HEK293T (cell line): ENCODE results near the gene SLC25A26.

Experiments
- CTCF ChIA-PET: fragments of 350-600 bp; formaldehyde crosslinking; extraction: SDS; loops from one replicate; lab custom pipeline; 2021; ENCODE audit warnings: antibody characterized with exemption, inconsistent platforms; lab: Yijun Ruan, JAX
- POLR2A ChIA-PET: fragments of 350-600 bp; formaldehyde crosslinking; extraction: SDS; loops from one replicate; lab custom pipeline; 2020; ENCODE audit warnings: antibody characterized with exemption, inconsistent platforms; lab: Yijun Ruan, JAX
- DNase-seq: peaks from one replicate; pipeline ENCODE4 v3.0.0; 2012; ENCODE audit warnings: mixed read lengths; ENCODE audit errors: extremely low spot score
- ARNT ChIP-seq: fragments of 450-650 bp; IDR thresholded peaks from 2 replicates; pipeline ENCODE4 v1.6.1; 2017; ENCODE audit warnings: mild to moderate bottlenecking
- BHLHE40 ChIP-seq: fragments of 450-650 bp; IDR thresholded peaks from 2 replicates; pipeline ENCODE4 v1.6.1; 2016; ENCODE audit warnings: mild to moderate bottlenecking, moderate library complexity, borderline replicate concordance
- CTBP1 ChIP-seq: fragments of 450-650 bp; IDR thresholded peaks from 2 replicates; pipeline ENCODE4 v1.6.1; 2016; ENCODE audit warnings: borderline replicate concordance
- ELF4 ChIP-seq: fragments of 450-650 bp; IDR thresholded peaks from 2 replicates; pipeline ENCODE4 v1.6.1; 2017; ENCODE audit warnings: antibody characterized with exemption
- FOXA1 ChIP-seq: fragments of 450-650 bp; IDR thresholded peaks from 2 replicates; pipeline ENCODE4 v1.6.1; 2016; ENCODE audit warnings: mild to moderate bottlenecking
- FOXK2 ChIP-seq: fragments of 450-650 bp; IDR thresholded peaks from 2 replicates; pipeline ENCODE4 v1.6.1; 2016; ENCODE audit warnings: mild to moderate bottlenecking
- FOXM1 ChIP-seq: fragments of 450-650 bp; IDR thresholded peaks from 2 replicates; pipeline ENCODE4 v1.6.1; 2017; ENCODE audit warnings: mild to moderate bottlenecking, borderline replicate concordance
- HDGF ChIP-seq: fragments of 450-650 bp; IDR thresholded peaks from 2 replicates; pipeline ENCODE4 v1.6.1; 2017; ENCODE audit warnings: antibody characterized with exemption, borderline replicate concordance
- L3MBTL2 ChIP-seq: fragments of 450-650 bp; conservative IDR thresholded peaks from 2 replicates; pipeline ENCODE4 v1.6.1; 2016; ENCODE audit warnings: mild to moderate bottlenecking
- LEF1 ChIP-seq: fragments of 450-650 bp; IDR thresholded peaks from 2 replicates; pipeline ENCODE4 v1.6.1; 2017; ENCODE audit warnings: mild to moderate bottlenecking, borderline replicate concordance
- NFRKB ChIP-seq: fragments of 450-650 bp; IDR thresholded peaks from 2 replicates; pipeline ENCODE4 v1.6.1; 2016; ENCODE audit warnings: mild to moderate bottlenecking, moderate library complexity
- SP1 ChIP-seq: fragments of 450-650 bp; IDR thresholded peaks from 2 replicates; pipeline ENCODE4 v1.6.1; 2017
- SUZ12 ChIP-seq: fragments of 450-650 bp; IDR thresholded peaks from 2 replicates; pipeline ENCODE4 v1.6.1; 2016; ENCODE audit warnings: mild to moderate bottlenecking
- TARDBP ChIP-seq: fragments of 450-650 bp; IDR thresholded peaks from 2 replicates; pipeline ENCODE4 v1.6.1; 2016
- ZNF384 ChIP-seq: fragments of 450-650 bp; IDR thresholded peaks from 2 replicates; pipeline ENCODE4 v1.6.1; 2016
- TF ChIP-seq, protein P1 (sequence below): fragments of 450-650 bp; IDR thresholded peaks from 2 replicates; pipeline ENCODE4 v1.6.1; 2016

The SLC25A26 gene

DNA sequence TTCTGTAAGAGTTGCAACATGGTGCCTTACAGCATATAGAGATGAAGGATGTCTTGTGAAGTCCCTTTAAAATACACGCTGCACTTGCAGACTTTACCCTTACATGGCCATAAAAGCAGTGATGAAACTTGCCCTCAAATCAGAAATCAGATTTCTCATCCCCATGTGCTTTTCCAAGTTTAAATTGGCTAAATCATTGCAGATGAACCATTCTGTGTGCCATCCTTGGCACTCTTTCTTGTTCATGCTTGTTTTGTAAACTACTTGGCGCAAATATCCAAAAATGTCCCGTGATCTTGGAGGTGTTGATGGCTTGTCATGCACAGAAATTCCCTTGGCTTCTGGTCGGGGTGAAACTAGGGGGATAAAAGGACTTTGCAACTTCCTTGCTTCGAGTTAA, 144.3 kb downstream of the SLC25A26 start:
- ChIA-PET POLR2A (no interaction called here), CTCF (no interaction called here)
- no peak for DNase-seq

GRCh38 chr3:66366747-66367146, 145.9 kb downstream of the SLC25A26 start:
- ChIA-PET CTCF (interaction anchor here (1.7 kb wide), 1 partner anchor 11 kb away, joined by 3 read pairs; no protein-coding TSS in a partner anchor), POLR2A (no interaction called here)

More for the DNA sequence above, 144.3 kb downstream of the SLC25A26 start:
- no peak for TF ChIP-seq HDGF
- TF ChIP-seq FOXM1: no peak
- TF ChIP-seq CTBP1: no peak
- no peak for TF ChIP-seq ARNT
- TF ChIP-seq BHLHE40: no peak
- TF ChIP-seq SUZ12: no peak
- TF ChIP-seq ELF4: no peak
- TF ChIP-seq FOXK2: no peak
- no peak for TF ChIP-seq ZNF384
- TF ChIP-seq SP1: no peak
- no peak for TF ChIP-seq L3MBTL2
- no peak for TF ChIP-seq NFRKB
- TF ChIP-seq, protein P1, sequence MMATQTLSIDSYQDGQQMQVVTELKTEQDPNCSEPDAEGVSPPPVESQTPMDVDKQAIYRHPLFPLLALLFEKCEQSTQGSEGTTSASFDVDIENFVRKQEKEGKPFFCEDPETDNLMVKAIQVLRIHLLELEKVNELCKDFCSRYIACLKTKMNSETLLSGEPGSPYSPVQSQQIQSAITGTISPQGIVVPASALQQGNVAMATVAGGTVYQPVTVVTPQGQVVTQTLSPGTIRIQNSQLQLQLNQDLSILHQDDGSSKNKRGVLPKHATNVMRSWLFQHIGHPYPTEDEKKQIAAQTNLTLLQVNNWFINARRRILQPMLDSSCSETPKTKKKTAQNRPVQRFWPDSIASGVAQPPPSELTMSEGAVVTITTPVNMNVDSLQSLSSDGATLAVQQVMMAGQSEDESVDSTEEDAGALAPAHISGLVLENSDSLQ: no peak
- TF ChIP-seq LEF1: no peak

DNA sequence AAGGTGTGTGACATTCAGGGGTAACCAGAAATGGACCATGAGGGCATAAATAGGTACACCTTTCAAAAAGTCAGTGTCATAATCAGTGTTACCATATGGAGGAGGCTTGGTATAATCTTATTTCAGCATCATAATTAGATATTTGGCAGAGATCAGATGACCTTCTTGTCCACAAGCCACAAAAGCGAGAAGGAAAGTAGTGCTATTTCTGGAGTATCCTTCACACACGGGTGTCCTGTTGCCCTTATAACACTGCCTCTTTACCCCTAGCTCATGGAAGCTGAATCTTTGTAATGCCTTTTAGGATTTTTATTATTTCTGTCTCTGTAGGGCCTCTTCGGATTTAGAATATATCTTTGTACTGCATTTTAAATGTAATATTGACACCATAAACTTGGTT, 147.2 kb downstream of the SLC25A26 start:
- POLR2A ChIA-PET: no interaction called here

More at GRCh38 chr3:66366747-66367146, 145.9 kb downstream of the SLC25A26 start:
- no peak for TF ChIP-seq BHLHE40
- no peak for TF ChIP-seq ARNT
- no peak for TF ChIP-seq ZNF384
- no peak for TF ChIP-seq SP1
- no peak for TF ChIP-seq TARDBP
- no peak for TF ChIP-seq L3MBTL2
- no peak for TF ChIP-seq CTBP1
- DNase-seq: no peak

GRCh38 chr3:66370179-66370578, 149.4 kb downstream of the SLC25A26 start:
- ChIA-PET CTCF (no interaction called here), POLR2A (no interaction called here)
- TF ChIP-seq SUZ12 (no peak), CTBP1 (no peak), FOXK2 (no peak), BHLHE40 (no peak), SP1 (no peak), FOXM1 (no peak), FOXA1 (no peak)
- TF ChIP-seq, protein P1: no peak
- no peak for DNase-seq

More for the DNA sequence above, 147.2 kb downstream of the SLC25A26 start:
- no peak for DNase-seq
- CTCF ChIA-PET: interaction anchor here (1.2 kb wide), 1 partner anchor 10 kb away, joined by 6 read pairs; no protein-coding TSS in a partner anchor
- TF ChIP-seq, protein P1: no peak
- no peak for TF ChIP-seq HDGF
- no peak for TF ChIP-seq SUZ12
- no peak for TF ChIP-seq FOXM1
- no peak for TF ChIP-seq ARNT
- TF ChIP-seq LEF1: no peak
- TF ChIP-seq FOXK2: no peak
- TF ChIP-seq BHLHE40: no peak
- no peak for TF ChIP-seq L3MBTL2
- TF ChIP-seq TARDBP: no peak

GRCh38 chr3:66371432-66371831, 150.6 kb downstream of the SLC25A26 start:
- POLR2A ChIA-PET: no interaction called here
- no peak for DNase-seq
- CTCF ChIA-PET: no interaction called here
- no peak for TF ChIP-seq BHLHE40
- no peak for TF ChIP-seq FOXM1
- TF ChIP-seq NFRKB: no peak
- no peak for TF ChIP-seq L3MBTL2
- TF ChIP-seq SP1: no peak
- no peak for TF ChIP-seq TARDBP
- TF ChIP-seq HDGF: no peak
- no peak for TF ChIP-seq CTBP1
- TF ChIP-seq FOXA1: no peak
- TF ChIP-seq ELF4: no peak
- no peak for TF ChIP-seq SUZ12
- TF ChIP-seq ZNF384: no peak
- no peak for TF ChIP-seq FOXK2
- TF ChIP-seq ARNT: no peak
- TF ChIP-seq, protein P1: no peak

DNA sequence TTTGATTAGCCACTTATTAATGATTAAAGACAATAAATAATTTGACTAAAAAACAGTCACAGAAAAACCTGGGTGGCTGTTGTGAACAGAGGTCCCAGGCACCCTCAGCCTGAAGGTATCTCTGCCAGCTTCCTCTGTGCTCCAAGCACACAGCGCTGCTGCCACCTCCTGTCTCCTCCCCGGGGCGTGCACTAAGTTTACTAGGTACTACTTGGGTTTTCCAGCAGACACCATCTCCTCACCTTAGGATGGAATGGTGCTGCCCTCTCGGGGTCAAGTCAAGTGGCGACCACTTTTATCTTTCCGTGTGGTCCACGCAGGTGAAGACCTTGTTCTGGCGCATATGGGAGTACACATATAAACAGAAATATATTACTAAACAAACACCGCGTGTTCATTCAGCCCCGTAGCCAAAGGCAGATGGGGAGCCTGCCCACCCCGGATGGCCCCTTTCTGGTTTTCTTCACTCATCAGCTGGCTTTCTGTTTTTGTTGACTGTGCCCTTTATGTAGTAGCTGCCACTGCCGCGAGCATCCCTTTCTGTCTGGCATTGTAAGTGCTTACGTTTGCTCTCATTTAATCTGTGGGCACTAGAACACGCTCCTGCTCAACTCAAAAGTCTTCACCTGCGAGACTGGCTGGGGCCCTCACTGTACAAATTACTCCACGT, 152.0 kb downstream of the SLC25A26 start:
- ChIA-PET CTCF (interaction anchor here (0.7 to 1.2 kb wide), 6 partner anchors 95 to 120 kb away, joined by 3 to 6 read pairs (median 4); no protein-coding TSS in a partner anchor), POLR2A (no interaction called here)
- peak; percentile 56 for DNase-seq
- TF ChIP-seq FOXA1 (no peak), SP1 (no peak), ZNF384 (no peak), FOXM1 (no peak)
- TF ChIP-seq, protein P1: no peak
